Gastroesophageal sphincter (tissue), 4 donors: ENCODE measurements around the gene PPP1R14B. TPM values are rescaled to one million over a fixed set of nuclear protein-coding genes. Genes with fewer than 3 reads are reported as not detected.

ENCODE experiments used
- ATAC-seq: fragments of 150-250 bp; one replicate; pipeline ENCODE4 v1.9.1; 2016; ENCODE audit warnings: mild to moderate bottlenecking, moderate library complexity
- H3K27ac ChIP-seq, 4 donors: fragments of 200-600 bp; sonication (generic) in 3 of 4; 1 replicate in 3 of 4; 2 replicates in 1 of 4; pipeline ENCODE4 v1.5.1; 2016 to 2019
- H3K27me3 ChIP-seq: fragments of 200-600 bp; sonication (generic); one replicate; pipeline ENCODE4 v1.5.1; 2019
- H3K36me3 ChIP-seq, 2 donors: fragments of 200-600 bp; sonication (generic); one replicate each; pipeline ENCODE4 v1.5.1; 2019; ENCODE audit warnings: control low read depth in 1 of 2
- H3K4me1 ChIP-seq, 3 donors: fragments of 200-600 bp; sonication (generic); 1 replicate in 2 of 3; 2 replicates in 1 of 3; pipeline ENCODE4 v1.5.1; 2016 to 2019; ENCODE audit warnings: control low read depth in 2 of 3
- H3K4me3 ChIP-seq, 2 donors: fragments of 200-600 bp; sonication (generic); one replicate each; pipeline ENCODE4 v1.5.1; 2019; ENCODE audit warnings: mild to moderate bottlenecking in 1 of 2, moderate library complexity in 1 of 2
- H3K9me3 ChIP-seq, 3 donors: fragments of 200-600 bp; sonication (generic); one replicate each; pipeline ENCODE4 v1.5.1; 2017 to 2019; ENCODE audit warnings: control low read depth in 2 of 3
- EP300 ChIP-seq: sonication (generic); formaldehyde crosslinking; IDR thresholded peaks from one replicate; pipeline ENCODE4 v1.6.1; 2017; ENCODE audit warnings: antibody characterized with exemption, mild to moderate bottlenecking
- POLR2A ChIP-seq, 2 donors: fragments of 450-650 bp; IDR thresholded peaks; one replicate each; pipeline ENCODE4 v1.6.1; 2017; ENCODE audit warnings: antibody characterized with exemption in 2 of 2, mild to moderate bottlenecking in 2 of 2, moderate library complexity in 1 of 2
- POLR2AphosphoS5 ChIP-seq: sonication (generic); formaldehyde crosslinking; IDR thresholded peaks from one replicate; pipeline ENCODE4 v1.6.1; 2017; ENCODE audit warnings: antibody characterized with exemption
- WGBS, 2 donors: methylation state at CpG; one replicate each; pipeline ENCODE4 v1.1.5; 2018; ENCODE audit warnings: low coverage in 1 of 2; 5-methylcytosine and 5-hydroxymethylcytosine counted together
- total RNA-seq, 4 donors: library from RNA; depleted of rRNA; stranded (reverse); fragments of >200 nt; gene quantifications; one replicate each; pipeline ENCODE4 v1.1.0, GENCODE V29; 2016
- TF ChIP-seq, protein P1 (sequence below), 4 experiments: fragments of 200-600 bp in 2 of 4; fragments of 450-650 bp in 2 of 4; sonication (generic) in 1 of 4; IDR thresholded peaks; one replicate each; pipeline ENCODE4 v1.5.1; 2017 to 2019; ENCODE audit warnings: antibody characterized with exemption in 4 of 4, mild to moderate bottlenecking in 2 of 4, moderate library complexity in 2 of 4

Gene PPP1R14B
- total RNA-seq, 4 donors from 2014 or later = 37.2 to 123 (median 70.9) TPM

DNA sequence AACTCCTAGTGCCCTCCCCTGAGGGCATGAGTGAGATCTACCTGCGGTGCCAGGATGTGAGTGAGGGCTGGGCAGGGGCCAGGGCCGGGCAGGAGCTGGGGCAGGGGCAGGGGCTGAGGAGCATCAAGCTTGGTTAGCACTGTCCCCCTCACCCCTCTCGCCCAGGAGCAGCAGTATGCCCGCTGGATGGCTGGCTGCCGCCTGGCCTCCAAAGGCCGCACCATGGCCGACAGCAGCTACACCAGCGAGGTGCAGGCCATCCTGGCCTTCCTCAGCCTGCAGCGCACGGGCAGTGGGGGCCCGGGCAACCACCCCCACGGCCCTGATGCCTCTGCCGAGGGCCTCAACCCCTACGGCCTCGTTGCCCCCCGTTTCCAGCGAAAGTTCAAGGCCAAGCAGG is 26.5 kb downstream of the PPP1R14B start:
- Histone ChIP-seq H3K9me3 (no peaks in the 10 kb centered on the region), H3K4me1 (peaks cover 0 to 12% (median 5%) of the 10 kb centered on the region in 3 donors), H3K36me3 (peaks cover 0 to 28% of the 10 kb centered on the region in 2 donors), H3K27ac (no peak overlapping the region), H3K4me3 (no peak overlapping the region), H3K27me3 (no peaks in the 10 kb centered on the region)
- ATAC-seq = no peak
- TF ChIP-seq POLR2A (IDR thresholded peaks at IDR 0.05) (no peak), EP300 (no peak), POLR2AphosphoS5 (no peak)
- TF ChIP-seq, protein P1, sequence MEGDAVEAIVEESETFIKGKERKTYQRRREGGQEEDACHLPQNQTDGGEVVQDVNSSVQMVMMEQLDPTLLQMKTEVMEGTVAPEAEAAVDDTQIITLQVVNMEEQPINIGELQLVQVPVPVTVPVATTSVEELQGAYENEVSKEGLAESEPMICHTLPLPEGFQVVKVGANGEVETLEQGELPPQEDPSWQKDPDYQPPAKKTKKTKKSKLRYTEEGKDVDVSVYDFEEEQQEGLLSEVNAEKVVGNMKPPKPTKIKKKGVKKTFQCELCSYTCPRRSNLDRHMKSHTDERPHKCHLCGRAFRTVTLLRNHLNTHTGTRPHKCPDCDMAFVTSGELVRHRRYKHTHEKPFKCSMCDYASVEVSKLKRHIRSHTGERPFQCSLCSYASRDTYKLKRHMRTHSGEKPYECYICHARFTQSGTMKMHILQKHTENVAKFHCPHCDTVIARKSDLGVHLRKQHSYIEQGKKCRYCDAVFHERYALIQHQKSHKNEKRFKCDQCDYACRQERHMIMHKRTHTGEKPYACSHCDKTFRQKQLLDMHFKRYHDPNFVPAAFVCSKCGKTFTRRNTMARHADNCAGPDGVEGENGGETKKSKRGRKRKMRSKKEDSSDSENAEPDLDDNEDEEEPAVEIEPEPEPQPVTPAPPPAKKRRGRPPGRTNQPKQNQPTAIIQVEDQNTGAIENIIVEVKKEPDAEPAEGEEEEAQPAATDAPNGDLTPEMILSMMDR (IDR thresholded peaks at IDR 0.05) = no peak
- no CpG with 5 or more reads among the region's 17 CpGs for WGBS, 2 donors

GRCh38 chr11:64219755-64220154 is 27.0 kb downstream of the PPP1R14B start:
- Histone ChIP-seq H3K4me1 (peaks cover 0 to 6% (median 0%) of the 10 kb centered on the region in 3 donors), H3K4me3 (no peak overlapping the region), H3K27ac (no peak overlapping the region), H3K9me3 (no peaks in the 10 kb centered on the region), H3K27me3 (no peaks in the 10 kb centered on the region), H3K36me3 (peaks cover 0 to 28% of the 10 kb centered on the region in 2 donors)
- TF ChIP-seq POLR2AphosphoS5 (no peak), EP300 (no peak), POLR2A (IDR thresholded peaks at IDR 0.05) (no peak)
- TF ChIP-seq, protein P1 (IDR thresholded peaks at IDR 0.05) = no peak
- 100% methylated on average over 1 of the region's 10 CpGs; no CpG with 5 or more reads in 1 of the 2 donors for WGBS, 2 donors
- ATAC-seq = no peak

- TF ChIP-seq, protein P1 (IDR thresholded peaks at IDR 0.05) = no peak
- TF ChIP-seq POLR2A (IDR thresholded peaks at IDR 0.05) (no peak), EP300 (no peak), POLR2AphosphoS5 (no peak)
- H3K27me3 ChIP-seq = no peaks in the 10 kb centered on the region
- H3K9me3 ChIP-seq = no peaks in the 10 kb centered on the region
- no peak overlapping the region for H3K27ac ChIP-seq
- H3K36me3 ChIP-seq = peaks cover 0 to 28% of the 10 kb centered on the region in 2 donors
- ATAC-seq = no peak
- H3K4me1 ChIP-seq = peaks cover 0 to 2% (median 0%) of the 10 kb centered on the region in 3 donors
- no peak overlapping the region for H3K4me3 ChIP-seq
- no CpG with 5 or more reads among the region's 7 CpGs for WGBS, 2 donors
Observed at GRCh38 chr11:64219354-64219684, 27.4 kb downstream of the PPP1R14B start.

DNA sequence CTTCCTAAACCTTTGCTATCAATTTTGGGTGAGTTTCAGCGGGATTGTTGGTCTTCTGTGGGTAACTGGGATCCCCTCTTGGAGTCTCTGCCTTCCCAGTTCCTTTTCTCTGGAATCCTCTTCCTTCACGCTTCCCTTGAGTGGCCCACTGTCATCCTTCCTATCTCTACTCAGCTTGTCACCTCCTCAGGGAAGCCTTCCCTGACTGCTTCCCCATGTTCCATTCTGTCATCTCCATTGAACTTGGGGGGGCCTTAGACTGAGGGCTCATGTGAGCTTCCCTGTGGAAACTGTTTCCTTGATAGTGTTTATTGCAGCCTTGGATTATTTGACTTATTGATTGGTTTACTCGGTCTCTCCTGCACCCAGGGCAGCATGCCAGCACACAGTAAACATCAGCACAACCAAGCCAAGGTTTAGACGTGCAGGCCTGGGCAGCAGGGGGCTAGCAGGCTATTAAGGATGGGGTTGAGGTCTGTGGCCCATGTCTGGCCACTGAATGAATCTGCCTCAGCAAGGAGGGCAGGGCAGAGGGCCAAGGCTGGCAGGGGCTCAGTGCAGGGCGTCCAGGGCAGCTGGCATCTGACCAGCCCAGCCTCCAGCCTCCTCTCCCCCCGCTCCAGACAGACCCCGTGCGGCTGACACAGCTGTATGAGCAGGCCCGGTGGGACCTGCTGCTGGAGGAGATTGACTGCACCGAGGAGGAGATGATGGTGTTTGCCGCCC is 28.0 kb downstream of the PPP1R14B start:
- ATAC-seq = no peak
- H3K4me3 ChIP-seq = no peak overlapping the region
- no peaks in the 10 kb centered on the region for H3K9me3 ChIP-seq
- H3K27me3 ChIP-seq = no peaks in the 10 kb centered on the region
- 93% methylated on average over 2 of the region's 11 CpGs; no CpG with 5 or more reads in 1 of the 2 donors for WGBS, 2 donors
- peaks cover 0 to 28% of the 10 kb centered on the region in 2 donors for H3K36me3 ChIP-seq
- no peak overlapping the region for H3K27ac ChIP-seq
- H3K4me1 ChIP-seq = no peaks in the 10 kb centered on the region
- TF ChIP-seq, protein P1 (IDR thresholded peaks at IDR 0.05) = no peak
- no peak for TF ChIP-seq EP300
- TF ChIP-seq POLR2AphosphoS5 = no peak
- TF ChIP-seq POLR2A (IDR thresholded peaks at IDR 0.05) = no peak

DNA sequence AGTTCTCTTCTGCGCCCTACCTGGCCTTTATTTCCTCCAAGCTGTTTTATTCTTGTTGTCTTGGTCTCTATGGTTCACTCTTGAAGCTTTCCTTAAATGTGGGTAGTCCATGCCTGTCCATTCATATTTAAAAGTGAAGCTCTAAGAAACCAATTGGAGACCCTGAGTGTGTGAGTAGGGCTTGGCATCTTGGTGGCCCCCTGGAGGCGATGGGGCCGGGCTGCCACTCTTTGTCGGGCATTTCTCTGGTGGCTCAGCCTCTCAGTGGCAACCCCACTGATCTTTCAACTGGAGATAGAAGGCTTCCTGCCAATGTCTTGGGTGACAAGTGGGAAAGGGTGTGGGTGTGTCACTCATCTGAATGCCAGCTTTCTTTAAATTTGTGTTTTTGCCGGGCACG is 29.9 kb downstream of the PPP1R14B start:
- TF ChIP-seq EP300 = no peak
- no peak for TF ChIP-seq POLR2A (IDR thresholded peaks at IDR 0.05)
- no peak for TF ChIP-seq POLR2AphosphoS5
- TF ChIP-seq, protein P1 (IDR thresholded peaks at IDR 0.05) = no peak
- H3K4me1 ChIP-seq = no peaks in the 10 kb centered on the region
- no peak overlapping the region for H3K4me3 ChIP-seq
- 96 to 100% methylated on average over 1 to 2 of the region's 6 CpGs for WGBS, 2 donors
- no peak for ATAC-seq
- H3K36me3 ChIP-seq = peaks cover 0 to 25% of the 10 kb centered on the region in 2 donors
- no peak overlapping the region for H3K27ac ChIP-seq
- no peaks in the 10 kb centered on the region for H3K27me3 ChIP-seq
- no peaks in the 10 kb centered on the region for H3K9me3 ChIP-seq
